ENCODE results near the gene CCDC177. TPM values are rescaled to one million over a fixed set of nuclear protein-coding genes. Genes with fewer than 3 reads are reported as not detected.
A peak's percentile ranks its signal among the peaks of the same experiment; 100 is the strongest.

Gene CCDC177
- total RNA-seq, 1 experiment from 2014 or later = not detected

GRCh38 chr14:69547701-69548348 lies 26.8 kb downstream of the CCDC177 start:
- H3K4me3 ChIP-seq = no peak overlapping the region
- H3K4me1 ChIP-seq (replicated peaks; ENCODE audit: insufficient read depth) = peaks cover 5% of the 10 kb centered on the region; the same call in 1 of the 2 replicates
- intact Hi-C loops (cut with micrococcal nuclease; ENCODE audit: unreplicated experiment) = no loop called here
- peaks cover 4% of the 10 kb centered on the region; the same call in 1 of the 2 replicates for H3F3A ChIP-seq (ENCODE audit: insufficient read depth, low read depth)
- POLR2A ChIA-PET (ENCODE audit: unreplicated experiment) = no interaction called here
- peaks cover 11% of the 10 kb centered on the region; the same call in 1 of the 2 replicates for H3K27me3 ChIP-seq (ENCODE audit: insufficient read depth, low read depth)
- H3K9me3 ChIP-seq (ENCODE audit: insufficient read depth, low read depth) = no peaks in the 10 kb centered on the region
- CTCF ChIA-PET = no interaction called here
- H3K79me2 ChIP-seq (ENCODE audit: low read depth) = no peaks in the 10 kb centered on the region
- H3K9me2 ChIP-seq (ENCODE audit: insufficient read depth) = no peaks in the 10 kb centered on the region
- no peak overlapping the region for H2AFZ ChIP-seq
- H3K36me3 ChIP-seq (ENCODE audit: low read depth) = no peaks in the 10 kb centered on the region
- TF ChIP-seq EZH2 (IDR thresholded peaks at IDR 0.05; ENCODE audit: low read depth) = no peak
- no peak; the same call in 1 of the 2 replicates for TF ChIP-seq CTCF (conservative IDR thresholded peaks at IDR 0.05)
- H3K27ac ChIP-seq = no peak overlapping the region
- DNase-seq = no peak
- H3K4me2 ChIP-seq = no peak overlapping the region
- no TSS peak for BruUV-seq (replicated peaks)
- no peaks in the 10 kb centered on the region for H4K20me1 ChIP-seq (ENCODE audit: insufficient read depth)

DNA sequence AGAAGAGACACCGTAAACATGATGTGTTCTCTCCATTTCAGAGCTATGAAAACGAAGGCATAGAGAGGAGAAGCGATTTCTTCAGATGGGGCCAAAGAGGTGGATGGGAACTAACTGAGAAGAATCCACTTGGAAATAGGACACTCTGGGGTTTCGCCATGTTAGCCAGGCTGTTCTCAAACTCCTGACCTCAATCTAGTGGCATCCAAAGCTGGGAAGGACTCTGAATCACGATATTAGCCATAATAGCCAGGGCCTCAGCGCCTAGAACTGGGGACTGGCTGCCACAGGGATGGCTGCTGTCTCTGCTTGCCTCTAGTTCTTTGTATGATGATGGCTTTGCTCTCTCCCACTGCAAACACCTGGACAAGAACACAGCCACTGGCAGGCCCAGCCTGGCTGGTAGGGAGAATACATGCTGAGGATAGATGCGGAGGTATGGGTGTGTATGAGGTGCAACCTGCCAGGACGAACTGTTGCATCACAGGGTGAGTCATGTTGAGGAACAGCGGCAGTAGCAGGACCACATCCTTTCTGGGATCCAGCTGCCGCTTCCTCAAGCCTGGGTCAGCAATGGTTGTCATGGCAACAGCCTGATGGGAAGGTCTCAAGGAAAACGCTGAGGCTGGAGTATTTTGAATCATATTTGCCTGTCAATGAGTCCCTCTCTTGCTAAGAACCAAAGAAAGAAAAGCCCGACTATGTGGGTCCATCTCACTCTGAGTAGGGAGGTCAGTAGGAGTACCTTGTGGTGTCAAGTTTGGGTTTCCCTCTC lies 31.1 kb downstream of the CCDC177 start:
- Histone ChIP-seq H2AFZ (no peak overlapping the region), H3K4me1 (replicated peaks; ENCODE audit: insufficient read depth) (peaks cover 5% of the 10 kb centered on the region; the same call in 1 of the 2 replicates), H3F3A (ENCODE audit: insufficient read depth, low read depth) (peaks cover 4% of the 10 kb centered on the region), H3K79me2 (ENCODE audit: low read depth) (no peaks in the 10 kb centered on the region), H3K9me2 (ENCODE audit: insufficient read depth) (no peaks in the 10 kb centered on the region), H3K36me3 (ENCODE audit: low read depth) (no peaks in the 10 kb centered on the region), H3K27me3 (ENCODE audit: insufficient read depth, low read depth) (no peaks in the 10 kb centered on the region; the same call in 1 of the 2 replicates), H4K20me1 (ENCODE audit: insufficient read depth) (no peaks in the 10 kb centered on the region), H3K4me2 (no peak overlapping the region), H3K9me3 (ENCODE audit: insufficient read depth, low read depth) (peaks cover 6% of the 10 kb centered on the region; the same call in 1 of the 2 replicates), H3K27ac (no peak overlapping the region), H3K4me3 (no peak overlapping the region)
- no TSS peak for BruUV-seq (replicated peaks)
- CTCF ChIA-PET = no interaction called here
- peak; percentile 73 to 92 for DNase-seq
- POLR2A ChIA-PET (ENCODE audit: unreplicated experiment) = no interaction called here
- TF ChIP-seq EZH2 (IDR thresholded peaks at IDR 0.05; ENCODE audit: low read depth) (no peak), CTCF (conservative IDR thresholded peaks at IDR 0.05) (no peak)
- intact Hi-C loops (cut with micrococcal nuclease; ENCODE audit: unreplicated experiment) = no loop called here

GRCh38 chr14:69542311-69542710 lies 32.4 kb downstream of the CCDC177 start:
- TF ChIP-seq EZH2 (IDR thresholded peaks at IDR 0.05; ENCODE audit: low read depth) = no peak
- TF ChIP-seq CTCF (conservative IDR thresholded peaks at IDR 0.05) = no peak
- no peaks in the 10 kb centered on the region for H4K20me1 ChIP-seq (ENCODE audit: insufficient read depth)
- no peak for DNase-seq
- H3K4me3 ChIP-seq = no peak overlapping the region
- intact Hi-C loops (cut with micrococcal nuclease; ENCODE audit: unreplicated experiment) = no loop called here
- BruUV-seq (replicated peaks) = no TSS peak
- H3K36me3 ChIP-seq (ENCODE audit: low read depth) = no peaks in the 10 kb centered on the region
- peaks cover 6% of the 10 kb centered on the region; the same call in 1 of the 2 replicates for H3K9me3 ChIP-seq (ENCODE audit: insufficient read depth, low read depth)
- no peak overlapping the region for H3K27ac ChIP-seq
- CTCF ChIA-PET = no interaction called here
- H3K9me2 ChIP-seq (ENCODE audit: insufficient read depth) = no peaks in the 10 kb centered on the region
- no peaks in the 10 kb centered on the region; the same call in 1 of the 2 replicates for H3K27me3 ChIP-seq (ENCODE audit: insufficient read depth, low read depth)
- no peak overlapping the region for H3K4me2 ChIP-seq
- H3F3A ChIP-seq (ENCODE audit: insufficient read depth, low read depth) = peaks cover 4% of the 10 kb centered on the region
- H3K4me1 ChIP-seq (replicated peaks; ENCODE audit: insufficient read depth) = peaks cover 5% of the 10 kb centered on the region; the same call in 1 of the 2 replicates
- POLR2A ChIA-PET (ENCODE audit: unreplicated experiment) = no interaction called here
- H2AFZ ChIP-seq = no peak overlapping the region
- H3K79me2 ChIP-seq (ENCODE audit: low read depth) = no peaks in the 10 kb centered on the region
